Stimulated activated CD4-positive, alpha-beta T cell treated with anti-CD3 and anti-CD28 coated beads, TNF-alpha, amount 100 ng/mL, for 24 hours (primary cell): ENCODE measurements around the gene DIPK1C.

Source experiments
- DNase-seq, 3 experiments: peaks; one replicate each; pipeline ENCODE4 v3.0.0-alpha.2; 2020; ENCODE audit warnings: low read depth in 3 of 3

DIPK1C gene

GRCh38 chr18:74388227-74388626 is 68.9 kb downstream of the DIPK1C start:
- DNase-seq = no peak

- no peak for DNase-seq
These were observed 69.7 kb downstream of the DIPK1C start for GRCh38 chr18:74387383-74387782.
